NCI-H2029 (cell line): ENCODE data around the gene ZDHHC8.

Experiments used
- DNase-seq: peaks from one replicate; lab custom pipeline; 2025; lab: John Stamatoyannopoulos, UW

The ZDHHC8 gene

DNA sequence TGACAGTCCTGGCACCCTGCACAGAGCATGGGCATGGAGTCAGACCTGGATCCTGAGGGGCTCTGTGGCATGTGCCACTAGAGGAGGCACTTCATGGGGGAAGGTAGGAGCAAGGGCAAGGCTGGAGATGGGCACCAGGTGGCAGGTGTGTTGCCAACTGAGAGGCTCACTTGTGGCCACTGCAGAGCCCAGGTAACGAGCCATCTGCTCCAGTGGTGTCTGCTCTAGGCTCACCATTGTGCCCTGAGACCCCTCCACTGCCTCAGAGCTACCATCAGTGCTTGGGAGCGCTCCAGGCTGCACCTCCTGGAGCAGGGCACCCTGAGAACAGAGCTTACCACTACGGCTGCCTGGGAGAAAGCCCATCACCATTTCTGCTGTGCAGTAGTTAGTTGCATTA, 1.3 kb upstream of the ZDHHC8 start:
- DNase-seq = peak; percentile 10

DNA sequence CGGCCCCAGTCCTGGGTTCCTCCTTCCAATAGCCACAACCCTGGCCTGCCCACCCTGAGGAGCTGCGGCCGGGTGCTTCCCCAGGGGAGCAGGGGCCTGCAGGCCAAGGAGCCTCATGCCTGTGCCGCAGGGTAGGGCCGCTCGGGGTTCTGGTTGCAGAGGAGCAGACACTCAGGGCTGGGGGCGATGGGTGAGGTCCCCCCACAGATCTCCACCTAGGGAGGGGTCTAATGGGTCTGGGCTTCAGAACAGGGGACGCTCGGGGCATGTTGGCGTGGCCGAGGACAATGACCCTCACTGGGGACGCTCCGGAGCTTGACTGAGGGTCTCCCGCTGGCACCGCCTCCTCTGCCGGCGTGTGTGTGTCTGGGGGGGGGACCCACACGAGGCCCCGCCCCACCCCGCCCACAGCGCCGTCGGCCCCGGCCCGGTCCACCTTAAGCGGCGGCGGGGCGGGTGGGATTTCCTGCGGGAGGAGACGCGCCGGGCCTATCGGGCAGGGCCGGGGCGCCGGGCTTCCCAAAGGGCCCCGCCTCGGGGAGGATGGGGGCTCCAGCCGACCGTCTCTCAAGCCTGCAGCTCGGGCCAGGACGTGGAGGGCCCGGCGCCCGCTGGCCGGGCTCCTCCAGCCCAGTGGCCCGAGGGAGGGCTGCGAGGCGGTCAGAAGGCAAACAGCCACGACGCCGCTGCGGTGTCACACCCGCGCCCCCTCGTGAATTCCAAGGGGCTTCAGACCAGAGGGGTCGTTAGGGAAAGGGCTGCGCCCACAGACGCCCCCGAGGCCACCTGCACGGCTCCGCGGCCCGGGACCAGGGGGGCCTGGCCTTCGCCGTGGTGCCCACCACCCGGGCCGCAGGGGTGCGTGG, 640 bp upstream of the ZDHHC8 start:
- DNase-seq = no peak

DNA sequence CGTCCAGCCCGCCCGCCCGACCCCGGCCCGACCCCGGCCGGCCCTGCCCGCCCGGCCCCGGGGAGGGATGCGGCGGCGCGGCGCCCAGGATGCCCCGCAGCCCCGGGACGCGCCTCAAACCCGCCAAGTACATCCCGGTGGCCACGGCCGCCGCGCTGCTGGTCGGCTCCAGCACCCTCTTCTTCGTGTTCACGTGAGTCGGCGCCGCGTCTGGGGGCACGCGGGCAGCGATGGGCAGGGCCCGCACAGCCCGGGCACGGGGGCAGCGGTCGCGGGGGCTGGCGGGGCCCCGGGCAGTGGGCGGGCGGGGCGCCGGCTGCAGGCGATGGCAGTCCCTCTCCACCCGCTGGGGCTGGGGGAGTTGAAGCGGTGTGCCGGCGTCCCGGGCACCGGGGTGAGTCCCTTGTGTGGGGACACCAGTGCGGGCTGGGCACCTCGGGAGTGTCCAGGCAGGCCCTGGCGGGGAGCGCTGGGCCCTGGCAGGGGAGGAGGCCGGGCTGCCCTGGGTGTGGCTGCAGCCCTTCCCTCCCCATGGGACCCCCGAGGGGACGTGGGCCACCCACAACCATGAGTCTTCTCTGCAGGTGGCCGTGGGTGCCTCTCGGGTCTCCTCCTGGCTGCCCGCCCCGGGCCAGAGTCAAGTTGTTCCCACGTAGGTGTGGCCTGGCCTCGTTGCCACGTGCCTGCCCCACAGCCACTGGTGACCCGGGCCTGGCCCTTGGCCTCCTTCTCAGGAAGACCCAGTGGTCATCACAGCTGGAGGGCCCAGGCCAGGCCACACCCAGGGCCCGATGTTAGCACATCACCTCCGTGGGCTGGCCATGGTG, 468 bp downstream of the ZDHHC8 start:
- no peak for DNase-seq

- DNase-seq = no peak
Observed at GRCh38 chr22:20132686-20133246, 1.2 kb downstream of the ZDHHC8 start.

DNA sequence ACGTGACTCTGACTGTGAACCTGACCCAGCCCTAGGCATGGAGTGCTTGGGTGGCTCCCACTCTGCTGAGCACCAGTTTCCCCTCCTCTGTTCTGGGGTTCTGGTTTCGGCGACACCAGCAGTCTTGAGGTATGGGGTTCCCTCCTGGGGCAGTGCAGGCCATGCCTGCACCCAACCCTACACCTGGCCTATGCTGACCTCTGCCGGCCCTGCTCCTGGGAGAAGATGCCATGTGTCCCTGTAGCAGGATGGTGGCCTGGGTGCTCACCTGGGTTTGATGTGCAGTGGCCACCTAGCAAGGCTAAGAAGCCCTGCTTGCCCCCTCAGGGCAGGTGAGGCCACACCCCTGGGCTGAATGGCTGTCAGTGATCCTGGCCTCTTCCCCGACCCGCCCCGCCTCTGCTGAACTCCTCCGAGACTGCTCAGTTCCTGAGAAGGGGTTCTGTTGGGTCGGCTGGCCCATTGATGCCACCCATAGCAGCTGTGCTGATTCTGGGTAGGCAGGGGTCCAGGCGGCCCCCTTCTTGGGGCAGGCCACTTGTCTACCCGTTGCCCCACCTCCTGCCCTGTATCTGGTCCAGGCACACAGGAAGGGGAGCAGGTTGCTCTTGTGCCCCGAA, 2.4 kb downstream of the ZDHHC8 start:
- no peak for DNase-seq

- no peak for DNase-seq
Observed at GRCh38 chr22:20135265-20135664, 3.7 kb downstream of the ZDHHC8 start.

GRCh38 chr22:20135806-20136602, 4.4 kb downstream of the ZDHHC8 start:
- no peak for DNase-seq

- no peak for DNase-seq
Observed at GRCh38 chr22:20136603-20136873, 4.9 kb downstream of the ZDHHC8 start.

GRCh38 chr22:20137113-20137512, 5.5 kb downstream of the ZDHHC8 start:
- DNase-seq = no peak

DNA sequence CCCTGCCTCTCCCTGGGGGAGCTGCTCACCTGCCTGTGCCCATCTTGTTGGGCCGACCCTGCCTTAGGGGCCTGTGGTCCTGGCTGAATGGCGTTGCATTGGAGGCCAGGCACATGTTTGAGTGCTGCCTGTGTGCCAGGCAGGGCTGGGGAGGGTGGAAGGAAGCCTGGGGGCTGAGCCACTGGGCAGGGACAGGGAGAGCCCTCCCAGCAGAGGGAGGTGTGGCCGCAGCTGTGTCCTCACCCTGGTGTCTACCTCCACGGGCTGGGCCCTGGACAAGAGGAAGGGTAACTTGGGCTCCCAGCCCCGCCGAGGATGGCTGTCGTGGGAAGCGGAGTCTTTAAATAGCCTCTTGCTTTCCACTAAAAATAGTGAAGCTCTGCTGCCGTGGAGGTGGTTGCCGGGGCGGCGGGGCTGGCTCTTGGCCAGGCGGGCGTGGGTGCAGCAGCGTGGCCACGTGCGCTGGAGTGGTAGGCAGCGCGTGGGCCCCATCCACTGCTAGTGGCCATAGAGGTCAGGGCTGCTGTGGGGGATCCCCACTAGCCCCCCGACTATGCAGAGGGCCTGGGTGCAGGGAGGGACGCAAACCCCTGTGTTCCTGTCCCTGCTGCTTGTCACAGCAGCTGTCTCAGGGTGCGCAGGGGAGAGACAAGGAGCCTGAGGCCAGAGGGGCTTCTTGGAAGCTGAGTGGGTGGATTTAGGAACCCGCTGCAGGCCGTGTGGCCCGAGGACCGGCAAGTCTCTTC, 6.2 kb downstream of the ZDHHC8 start:
- DNase-seq = no peak

DNA sequence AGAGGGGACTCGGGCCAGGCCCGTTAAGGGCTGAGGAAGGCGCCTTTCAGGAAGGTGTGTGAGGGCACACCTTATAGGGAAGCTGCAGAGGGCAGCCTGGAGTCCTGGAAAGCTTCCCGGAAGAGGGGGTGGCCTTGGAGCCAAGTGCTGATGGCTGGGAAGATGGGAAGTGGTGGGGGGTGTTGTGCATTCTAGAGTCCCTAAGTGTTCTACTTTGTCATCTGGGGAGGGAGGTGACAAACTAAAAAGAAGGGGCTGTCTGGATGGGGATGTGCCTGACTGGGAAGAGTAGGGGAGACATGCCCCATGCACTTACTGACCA, 6.8 kb downstream of the ZDHHC8 start:
- DNase-seq = no peak

DNA sequence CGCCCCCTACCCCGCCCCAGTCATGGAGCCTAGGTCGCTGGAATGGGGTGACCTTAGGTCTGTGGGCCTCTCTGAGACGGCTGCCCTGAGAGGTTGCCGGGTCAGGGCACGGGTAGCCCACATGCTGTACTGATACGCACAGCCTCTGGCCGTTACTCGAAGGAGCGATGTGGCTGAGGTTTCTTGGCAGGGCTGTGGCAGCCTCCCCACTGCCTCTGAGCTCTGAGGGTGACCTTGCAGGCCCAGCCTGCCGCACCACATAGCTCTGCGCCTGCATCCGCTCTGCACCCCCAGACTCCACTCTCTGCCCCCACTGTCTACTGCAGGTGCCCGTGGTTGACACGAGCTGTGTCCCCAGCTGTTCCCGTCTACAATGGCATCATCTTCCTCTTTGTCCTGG, 7.3 kb downstream of the ZDHHC8 start:
- no peak for DNase-seq

GRCh38 chr22:20139391-20140106, 7.9 kb downstream of the ZDHHC8 start:
- no peak for DNase-seq

GRCh38 chr22:20140107-20140445, 8.5 kb downstream of the ZDHHC8 start:
- DNase-seq = no peak

DNA sequence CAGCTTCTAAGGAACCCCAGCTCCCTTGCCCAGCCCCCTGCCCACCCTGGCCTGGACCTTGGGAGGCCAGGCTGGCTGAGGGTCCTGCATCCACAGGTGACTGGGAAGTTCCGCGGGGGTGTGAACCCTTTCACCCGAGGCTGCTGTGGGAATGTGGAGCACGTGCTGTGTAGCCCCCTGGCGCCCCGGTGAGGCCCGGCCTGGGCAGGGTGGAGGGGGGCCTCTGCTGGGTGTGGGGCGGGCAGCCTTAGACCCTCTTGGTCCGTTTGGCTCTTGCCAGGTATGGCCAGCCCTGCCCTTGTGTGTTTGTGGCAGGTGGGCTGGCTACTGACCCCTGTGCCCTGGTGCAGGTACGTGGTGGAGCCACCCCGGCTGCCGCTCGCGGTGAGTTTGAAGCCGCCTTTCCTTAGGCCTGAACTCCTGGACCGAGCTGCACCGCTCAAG, 8.9 kb downstream of the ZDHHC8 start:
- no peak for DNase-seq

- DNase-seq = no peak
Observed at GRCh38 chr22:20141186-20142077, 9.8 kb downstream of the ZDHHC8 start.

- no peak for DNase-seq
Observed at GRCh38 chr22:20142711-20143621, 11.4 kb downstream of the ZDHHC8 start.

DNA sequence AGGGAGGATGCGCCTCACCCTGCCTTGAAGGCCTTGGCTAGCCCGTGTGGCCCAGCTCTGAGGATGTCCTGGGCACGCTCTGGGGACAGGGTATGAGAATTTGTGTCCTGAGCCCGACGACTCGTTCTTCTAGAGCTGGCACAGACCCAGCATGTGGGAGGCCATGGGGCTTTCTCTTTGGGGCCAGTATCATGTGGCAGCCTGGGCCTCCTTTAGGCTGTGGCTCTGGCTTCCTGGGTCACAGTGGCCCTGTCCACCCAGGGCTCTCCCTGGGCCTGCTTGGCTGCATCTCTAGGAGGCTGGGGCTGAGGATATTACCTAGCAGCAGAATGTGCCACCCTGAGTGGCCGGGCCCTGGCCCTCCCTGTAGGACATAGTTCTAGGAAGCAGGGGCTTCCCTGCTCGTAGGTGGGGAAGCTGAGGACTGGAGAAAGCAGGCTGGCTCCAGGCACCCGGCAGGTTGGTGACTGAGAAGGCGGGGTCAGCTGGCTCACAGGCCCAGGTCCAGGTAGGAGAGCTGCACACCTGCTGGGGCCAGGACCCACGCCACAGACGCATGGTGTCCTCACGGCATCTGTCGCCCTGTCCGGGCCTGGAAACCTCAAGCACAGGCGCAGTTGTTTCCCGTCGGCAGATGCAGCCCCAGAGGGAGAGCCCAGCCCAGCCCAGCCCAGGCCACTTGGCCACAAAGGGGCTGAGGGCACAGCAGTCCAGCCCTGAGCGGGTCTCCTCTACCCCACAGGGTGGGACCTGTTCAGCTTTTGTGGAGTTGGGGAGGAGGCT, 12.5 kb downstream of the ZDHHC8 start:
- DNase-seq = no peak
